H1 (cell line): ENCODE data around the gene CFAP97D1. TPM values are rescaled to one million over a fixed set of nuclear protein-coding genes. Genes with fewer than 3 reads are reported as not detected.
A peak's percentile ranks its signal among the peaks of the same experiment; 100 is the strongest.

Experiments used
- CTCF ChIA-PET: fragments of 300-600 bp; sonication (Branson Sonifier 250); formaldehyde crosslinking; loops from one replicate; lab custom pipeline; 2021; ENCODE audit not compliant: partially characterized antibody; lab: Charles Lee
- POLR2A ChIA-PET: fragments of 300-600 bp; sonication (Branson Sonifier 250); formaldehyde crosslinking; loops from one replicate; lab custom pipeline; 2021; ENCODE audit warnings: inconsistent platforms; ENCODE audit not compliant: partially characterized antibody; lab: Charles Lee
- DNase-seq, 2 experiments: peaks; one replicate each; pipeline versions ENCODE4 v3.0.0 to v3.0.0-alpha.2; 2010 to 2022; ENCODE audit warnings: low spot score in 2 of 2, low read depth in 1 of 2, mixed read lengths in 1 of 2
- FAIRE-seq: peaks from 2 replicates; lab custom pipeline; 2011; peaks lifted over from hg19 to GRCh38; lab: Jason Lieb, UNC
- H2AFZ ChIP-seq: 2 replicates; pipeline ENCODE4 v1.8.1; 2012; ENCODE audit warnings: low read length, inconsistent platforms
- H2AK5ac ChIP-seq: 2 replicates; pipeline ENCODE4 v1.6.1; 2013; ENCODE audit warnings: low read depth, low read length
- H2BK120ac ChIP-seq: replicated peaks from 2 replicates; pipeline ENCODE3; 2013; ENCODE audit warnings: low read depth, low read length, inconsistent platforms
- H2BK12ac ChIP-seq: 2 replicates; pipeline ENCODE4 v1.6.1; 2013; ENCODE audit warnings: low read depth, low read length
- H2BK15ac ChIP-seq: 2 replicates; pipeline ENCODE4 v1.6.1; 2013; ENCODE audit warnings: low read length
- H2BK20ac ChIP-seq: 2 replicates; pipeline ENCODE4 v1.6.1; 2013; ENCODE audit warnings: low read length
- H2BK5ac ChIP-seq: 2 replicates; pipeline ENCODE4 v1.6.1; 2013; ENCODE audit warnings: low read depth, low read length
- H3K14ac ChIP-seq: 2 replicates; pipeline ENCODE4 v1.6.1; 2013; ENCODE audit warnings: inconsistent platforms; ENCODE audit not compliant: insufficient read length
- H3K18ac ChIP-seq: 2 replicates; pipeline ENCODE4 v1.6.1; 2013; ENCODE audit warnings: low read length; ENCODE audit errors: extremely low read depth
- H3K23ac ChIP-seq: 2 replicates; pipeline ENCODE4 v1.6.1; 2013; ENCODE audit warnings: inconsistent platforms; ENCODE audit not compliant: insufficient read length
- H3K23me2 ChIP-seq: 2 replicates; pipeline ENCODE4 v1.6.1; 2013; ENCODE audit warnings: low read depth, low read length
- H3K27ac ChIP-seq: 2 replicates; pipeline ENCODE4 v1.6.1; 2011; ENCODE audit warnings: low read depth, low read length, inconsistent platforms
- H3K27me3 ChIP-seq, 4 experiments: replicated peaks in 1 of 4; 1 replicate in 1 of 4; 2 replicates in 3 of 4; pipeline versions ENCODE4 v1.6.1 to v1.8.1; 2011 to 2013; ENCODE audit warnings: low read length in 3 of 4, mild to moderate bottlenecking in 3 of 4, inconsistent platforms in 2 of 4, mixed read lengths in 2 of 4, moderate library complexity in 1 of 4; ENCODE audit not compliant: control insufficient read depth in 3 of 4, insufficient read depth in 3 of 4; ENCODE audit errors: extremely low read depth in 1 of 4
- H3K36me3 ChIP-seq, 4 experiments: 2 replicates each; pipeline versions ENCODE4 v1.6.1 to v1.8.1; 2011 to 2013; ENCODE audit warnings: mild to moderate bottlenecking in 4 of 4, low read length in 3 of 4, moderate library complexity in 2 of 4, control low read depth in 1 of 4, inconsistent platforms in 1 of 4; ENCODE audit not compliant: insufficient read depth in 4 of 4, control insufficient read depth in 2 of 4
- H3K4ac ChIP-seq: replicated peaks from 2 replicates; pipeline ENCODE3; 2013; ENCODE audit warnings: low read length, low read depth, mixed read lengths, inconsistent platforms; ENCODE audit not compliant: insufficient read length
- H3K4me1 ChIP-seq, 4 experiments: replicated peaks in 1 of 4; 1 replicate in 1 of 4; 2 replicates in 3 of 4; pipeline versions ENCODE4 v1.6.1 to v1.8.1; 2011 to 2013; ENCODE audit warnings: low read length in 3 of 4, inconsistent platforms in 2 of 4, mixed read lengths in 1 of 4; ENCODE audit not compliant: insufficient read depth in 4 of 4, control insufficient read depth in 3 of 4
- H3K4me2 ChIP-seq, 2 experiments: 2 replicates each; pipeline versions ENCODE4 v1.6.1 to v1.8.1; 2011 to 2013; ENCODE audit warnings: low read depth in 2 of 2, low read length in 2 of 2, control low read depth in 1 of 2, inconsistent platforms in 1 of 2, mild to moderate bottlenecking in 1 of 2; ENCODE audit not compliant: insufficient read depth in 1 of 2
- H3K4me3 ChIP-seq, 4 experiments: fragments of 200-600, 300-600 bp in 1 of 4; sonication (generic), shearing (Covaris generic), sonication (Bioruptor Twin) in 1 of 4; 2 replicates each; pipeline versions ENCODE4 v1.5.1 to v1.8.1; 2011 to 2016; ENCODE audit warnings: low read length in 4 of 4, low read depth in 3 of 4, control low read depth in 2 of 4, inconsistent platforms in 2 of 4, mild to moderate bottlenecking in 2 of 4, mixed read lengths in 1 of 4, moderate library complexity in 1 of 4; ENCODE audit not compliant: insufficient read depth in 2 of 4; ENCODE audit errors: extremely low read depth in 1 of 4
- H3K56ac ChIP-seq: replicated peaks from 2 replicates; pipeline ENCODE3; 2013; ENCODE audit warnings: low read depth, mild to moderate bottlenecking, mixed read lengths, low read length, inconsistent platforms; ENCODE audit not compliant: insufficient read length
- H3K79me1 ChIP-seq: 2 replicates; pipeline ENCODE4 v1.6.1; 2013; ENCODE audit warnings: low read depth, low read length, control low read depth
- H3K79me2 ChIP-seq, 2 experiments: 2 replicates each; pipeline versions ENCODE4 v1.6.1 to v1.8.1; 2012 to 2013; ENCODE audit warnings: low read length in 2 of 2, mild to moderate bottlenecking in 2 of 2, inconsistent platforms in 1 of 2; ENCODE audit not compliant: insufficient read depth in 2 of 2, control insufficient read depth in 1 of 2
- H3K9ac ChIP-seq, 4 experiments: replicated peaks in 1 of 4; 1 replicate in 1 of 4; 2 replicates in 3 of 4; pipeline versions ENCODE4 v1.6.1 to v1.8.1; 2011 to 2013; ENCODE audit warnings: low read depth in 3 of 4, low read length in 3 of 4, control low read depth in 2 of 4, mild to moderate bottlenecking in 2 of 4, moderate library complexity in 2 of 4, inconsistent platforms in 1 of 4; ENCODE audit errors: extremely low read depth in 1 of 4
- H3K9me3 ChIP-seq, 2 experiments: 2 replicates each; pipeline versions ENCODE4 v1.6.1 to v1.8.1; 2012 to 2013; ENCODE audit warnings: mild to moderate bottlenecking in 2 of 2, moderate library complexity in 2 of 2, control low read depth in 1 of 2, inconsistent platforms in 1 of 2, low read depth in 1 of 2, low read length in 1 of 2, mixed read lengths in 1 of 2; ENCODE audit not compliant: insufficient read depth in 2 of 2
- H4K20me1 ChIP-seq, 2 experiments: replicated peaks in 1 of 2; 2 replicates each; pipeline versions ENCODE3 to v1.8.1; 2011 to 2013; ENCODE audit warnings: inconsistent platforms in 2 of 2, low read length in 2 of 2, mild to moderate bottlenecking in 1 of 2; ENCODE audit not compliant: insufficient read depth in 2 of 2, control insufficient read depth in 1 of 2
- H4K5ac ChIP-seq: 2 replicates; pipeline ENCODE4 v1.6.1; 2013; ENCODE audit warnings: low read length, low read depth, mixed read lengths, inconsistent platforms; ENCODE audit not compliant: insufficient read length
- H4K8ac ChIP-seq: 2 replicates; pipeline ENCODE4 v1.8.0; 2013; ENCODE audit warnings: mild to moderate bottlenecking, moderate library complexity, low read length, inconsistent platforms; ENCODE audit not compliant: insufficient read depth; ENCODE audit errors: extremely low read depth
- H4K91ac ChIP-seq: replicated peaks from 2 replicates; pipeline ENCODE3; 2013; ENCODE audit warnings: low read length, mixed read lengths, inconsistent platforms; ENCODE audit not compliant: insufficient read length
- ATF3 ChIP-seq: IDR thresholded peaks from 2 replicates; pipeline ENCODE4 v1.6.1; 2011; ENCODE audit warnings: low read depth, mild to moderate bottlenecking, low read length; ENCODE audit not compliant: insufficient read depth
- BCL11A ChIP-seq, 2 experiments: IDR thresholded peaks; one replicate each; pipeline ENCODE4 v1.6.1; 2011; ENCODE audit warnings: low read depth in 2 of 2, low read length in 2 of 2, mild to moderate bottlenecking in 2 of 2
- BRCA1 ChIP-seq: IDR thresholded peaks from 2 replicates; pipeline ENCODE4 v1.6.1; 2012; ENCODE audit warnings: low read depth, low read length, improper control_type of control experiment
- E2F6 ChIP-seq: IDR thresholded peaks from 2 replicates; pipeline ENCODE4 v1.6.1; 2012; ENCODE audit warnings: inconsistent platforms
- GABPA ChIP-seq: IDR thresholded peaks from 2 replicates; pipeline ENCODE4 v1.6.1; 2011; ENCODE audit warnings: mild to moderate bottlenecking, low read length, moderate library complexity, borderline replicate concordance; ENCODE audit not compliant: insufficient read depth
- KDM5A ChIP-seq: fragments of 200-600 bp; IDR thresholded peaks from 2 replicates; pipeline ENCODE4 v1.7.1; 2012; ENCODE audit warnings: mild to moderate bottlenecking, low read length, inconsistent platforms, mixed read lengths
- POLR2A ChIP-seq, 2 experiments: IDR thresholded peaks; 1 replicate in 1 of 2; 2 replicates in 1 of 2; pipeline ENCODE4 v1.6.1; 2011; ENCODE audit warnings: low read depth in 2 of 2, low read length in 2 of 2, mild to moderate bottlenecking in 2 of 2; ENCODE audit errors: control extremely low read depth in 1 of 2
- POLR2AphosphoS5 ChIP-seq: IDR thresholded peaks from 2 replicates; pipeline ENCODE4 v1.6.1; 2011; ENCODE audit warnings: low read depth, low read length
- USF2 ChIP-seq: IDR thresholded peaks from 2 replicates; pipeline ENCODE4 v1.6.1; 2011; ENCODE audit warnings: low read length, improper control_type of control experiment
- WGBS, 2 experiments: shearing (Covaris generic) in 1 of 2; methylation state at CpG; one replicate each; pipeline versions ENCODE4 v1.1.6 to v1.1.7; 2013 to 2015; ENCODE audit warnings: low lambda C conversion rate in 2 of 2, mixed read lengths in 2 of 2, inconsistent platforms in 1 of 2, low coverage in 1 of 2, missing lambda C conversion rate in 1 of 2; ENCODE audit not compliant: insufficient replicate concordance in 2 of 2, insufficient coverage in 1 of 2, insufficient read length in 1 of 2; ENCODE audit errors: extremely low coverage in 1 of 2, missing lambda C conversion rate in 1 of 2; 5-methylcytosine and 5-hydroxymethylcytosine counted together
- long read RNA-seq, 2 experiments: library from RNA in 1 of 2; library from capped mRNA in 1 of 2; stranded (forward); transcript quantifications; one replicate each; pipeline ENCODE4 v2.0.0, GENCODE V29; 2021; ENCODE audit warnings: inconsistent platforms in 1 of 2
- polyA minus RNA-seq, 3 experiments: library from RNA; depleted of rRNA, polyadenylated mRNA; stranded (reverse); fragments of >200 nt; gene quantifications; 1 replicate in 2 of 3; 2 replicates in 1 of 3; pipeline ENCODE4 v1.2.3, GENCODE V29; 2011
- polyA plus RNA-seq, 7 experiments: library from polyadenylated mRNA; depleted of rRNA in 3 of 7; stranded (reverse) in 5 of 7; unstranded in 2 of 7; fragments of >200 nt in 5 of 7; fragments of 200-250 nt in 2 of 7; gene quantifications; 1 replicate in 5 of 7; 2 replicates in 1 of 7; 4 replicates in 1 of 7; pipeline versions ENCODE4 v1.2.1 to v1.2.3, GENCODE V29; 2011 to 2013; ENCODE audit warnings: missing spikeins in 2 of 7, mixed read lengths in 2 of 7
- total RNA-seq: library from RNA; stranded (reverse); fragmentation: NEBNext Ultra II Directional; extraction: Animal tissue kit (Norgen Biotek cat#: 25700); gene quantifications from 2 replicates; pipeline ENCODE4 v1.2.1, GENCODE V29; 2021

Gene CFAP97D1
- total RNA-seq, result 0.07 TPM in 1 of 2 replicates, not detected in the other
- 0.02 and 0.03 TPM in 2 replicates for polyA plus RNA-seq (2011; rRNA removed)
- polyA plus RNA-seq (2011; cell fraction: cytosol; rRNA removed), result 0.03 TPM
- polyA plus RNA-seq (2011; cell fraction: nucleus; rRNA removed), result 0.03 TPM
- polyA plus RNA-seq (2012, experiment 1 of 2), result 0.04 TPM in 2 of 4 replicates, not detected in the others
- polyA plus RNA-seq (2012, experiment 2 of 2), result not detected
- 0.08 TPM for polyA plus RNA-seq (2013, experiment 1 of 2)
- 0.04 TPM for polyA plus RNA-seq (2013, experiment 2 of 2)
- 0.09 and 0.15 TPM in 2 replicates for polyA minus RNA-seq (2011; rRNA and poly(A)+ RNA removed)
- polyA minus RNA-seq (2011; cell fraction: cytosol; rRNA and poly(A)+ RNA removed), result not detected
- not detected for polyA minus RNA-seq (2011; cell fraction: nucleus; rRNA and poly(A)+ RNA removed)
- long read RNA-seq, experiment 1, result 0 reads
- long read RNA-seq, experiment 2, result 0 reads

GRCh38 chr17:43780135-43780534 is at the start of gene CFAP97D1:
Gene CFAP97D1, plus strand, starts transcription at chr17:43780435. Its CDS starts 28 bp downstream, at chr17:43780463.
- no peak within 1 kb of the TSS for H3K27ac ChIP-seq
- H3K79me2 ChIP-seq, result peaks cover 0 to 5% of the 10 kb centered on the region in 2 experiments; a peak in 2 of 4 replicates
- no peak within 1 kb of the TSS for H2BK120ac ChIP-seq
- ChIA-PET POLR2A (interaction anchor here (0.8 to 1.3 kb wide), 2 partner anchors 10 to 51 kb away, joined by 3 read pairs; no protein-coding TSS in a partner anchor), CTCF (interaction anchor here (1.1 to 1.6 kb wide), 4 partner anchors 10 to 136 kb away, joined by 3 to 7 read pairs (median 5); partner anchors contain the start of gene CD300LG)
- H3K36me3 ChIP-seq, result no peaks in the 10 kb centered on the region; a peak in 1 of 8 replicates
- no peak for DNase-seq
- H2BK5ac ChIP-seq, result no peak within 1 kb of the TSS
- no peak within 1 kb of the TSS; the same call in 1 of the 2 replicates for H2AFZ ChIP-seq
- H4K20me1 ChIP-seq, result peaks cover 2 to 4% of the 10 kb centered on the region in 2 experiments
- H4K8ac ChIP-seq, result no peak within 1 kb of the TSS
- no peak within 1 kb of the TSS for H3K4ac ChIP-seq
- peak within 1 kb of the TSS; percentile 56 to 97 (median 80) for H3K4me3 ChIP-seq
- H3K9me3 ChIP-seq, result no peaks in the 10 kb centered on the region
- FAIRE-seq, result no peak
- no peaks in the 10 kb centered on the region for H3K23me2 ChIP-seq
- no peak within 1 kb of the TSS for H3K56ac ChIP-seq
- peak within 1 kb of the TSS in 1 of 4 experiments; percentile 94; a peak in 1 of 7 replicates for H3K9ac ChIP-seq
- H2BK12ac ChIP-seq, result peak within 1 kb of the TSS; percentile 51; the same call in 1 of the 2 replicates
- peaks cover 0 to 6% (median 4%) of the 10 kb centered on the region in 4 experiments; a peak in 5 of 7 replicates for H3K4me1 ChIP-seq
- H4K91ac ChIP-seq, result no peak within 1 kb of the TSS
- H2AK5ac ChIP-seq, result no peak within 1 kb of the TSS
- H2BK20ac ChIP-seq, result no peak within 1 kb of the TSS
- H2BK15ac ChIP-seq, result no peak within 1 kb of the TSS
- H3K79me1 ChIP-seq, result peaks cover 3% of the 10 kb centered on the region; the same call in 1 of the 2 replicates
- H3K27me3 ChIP-seq, result peaks cover 0 to 7% (median 6%) of the 10 kb centered on the region in 4 experiments; a peak in 6 of 7 replicates
- no peak within 1 kb of the TSS for H3K18ac ChIP-seq
- H3K4me2 ChIP-seq, result peak within 1 kb of the TSS; percentile 63 to 64
- H3K23ac ChIP-seq, result no peak within 1 kb of the TSS
- no peak within 1 kb of the TSS for H4K5ac ChIP-seq
- WGBS, 2 experiments, result 77% methylated on average over 7 of the region's 7 CpGs; no CpG with 5 or more reads in 1 of the 2 experiments
- H3K14ac ChIP-seq, result no peak within 1 kb of the TSS
- TF ChIP-seq KDM5A (no peak), BCL11A (IDR thresholded peaks at IDR 0.05; ENCODE audit: low read depth in 2 of 2, low read length in 2 of 2) (no peak), E2F6 (no peak), POLR2A (IDR thresholded peaks at IDR 0.05; ENCODE audit: control extremely low read depth in 1 of 2, low read depth in 2 of 2, low read length in 2 of 2) (no peak), BRCA1 (no peak), GABPA (no peak), USF2 (no peak), POLR2AphosphoS5 (no peak), ATF3 (no peak)
